H9 (cell line): Measurements from ENCODE around the gene PPP2CA. TPM values are rescaled to one million over a fixed set of nuclear protein-coding genes. Genes with fewer than 3 reads are reported as not detected.

Source experiments
- DNase-seq: peaks from one replicate; pipeline ENCODE4 v3.0.0-alpha.2; 2017
- H2AFZ ChIP-seq: one replicate; pipeline ENCODE4 v1.6.1; 2013; ENCODE audit warnings: mild to moderate bottlenecking, low read length, control low read depth, moderate library complexity
- H2AK5ac ChIP-seq: 2 replicates; pipeline ENCODE4 v1.6.1; 2013; ENCODE audit warnings: low read length, control low read depth, mixed read lengths; ENCODE audit not compliant: insufficient read length
- H2BK120ac ChIP-seq: one replicate; pipeline ENCODE4 v1.6.1; 2013; ENCODE audit warnings: low read depth, mild to moderate bottlenecking, low read length, control low read depth, inconsistent platforms; ENCODE audit not compliant: poor library complexity, severe bottlenecking
- H2BK12ac ChIP-seq: 2 replicates; pipeline ENCODE4 v1.6.1; 2013; ENCODE audit warnings: low read length, control low read depth, mixed read lengths, low read depth; ENCODE audit not compliant: insufficient read length
- H2BK15ac ChIP-seq: 2 replicates; pipeline ENCODE4 v1.6.1; 2013; ENCODE audit warnings: low read depth, low read length, control low read depth
- H2BK20ac ChIP-seq: one replicate; pipeline ENCODE4 v1.6.1; 2013; ENCODE audit warnings: low read depth, mild to moderate bottlenecking, low read length, control low read depth, inconsistent platforms; ENCODE audit not compliant: poor library complexity, severe bottlenecking
- H2BK5ac ChIP-seq: 2 replicates; pipeline ENCODE4 v1.6.1; 2013; ENCODE audit warnings: low read length, control low read depth, mixed read lengths; ENCODE audit not compliant: insufficient read length
- H3K14ac ChIP-seq: 2 replicates; pipeline ENCODE4 v1.6.1; 2013; ENCODE audit warnings: low read length, control low read depth; ENCODE audit not compliant: insufficient read depth
- H3K18ac ChIP-seq: 2 replicates; pipeline ENCODE4 v1.6.1; 2013; ENCODE audit warnings: low read depth, mild to moderate bottlenecking, mixed read lengths, low read length, control low read depth; ENCODE audit not compliant: insufficient read length
- H3K23ac ChIP-seq: 2 replicates; pipeline ENCODE4 v1.6.1; 2013; ENCODE audit warnings: low read length, control low read depth, mixed read lengths, low read depth; ENCODE audit not compliant: insufficient read length
- H3K23me2 ChIP-seq: 2 replicates; pipeline ENCODE4 v1.6.1; 2013; ENCODE audit warnings: low read depth, mild to moderate bottlenecking, mixed read lengths, low read length, control low read depth; ENCODE audit not compliant: insufficient read length, poor library complexity, severe bottlenecking
- H3K27ac ChIP-seq: 2 replicates; pipeline ENCODE4 v1.5.1; 2013; ENCODE audit warnings: low read length, control low read depth, mixed read lengths, low read depth; ENCODE audit not compliant: insufficient read length
- H3K27me3 ChIP-seq: 2 replicates; pipeline ENCODE4 v1.6.1; 2013; ENCODE audit warnings: low read length, control low read depth, inconsistent platforms; ENCODE audit not compliant: insufficient read depth
- H3K4ac ChIP-seq: 2 replicates; pipeline ENCODE4 v1.6.1; 2013; ENCODE audit warnings: low read depth, mild to moderate bottlenecking, control low read depth, inconsistent platforms, low read length, moderate library complexity
- H3K4me1 ChIP-seq: 2 replicates; pipeline ENCODE4 v1.6.1; 2013; ENCODE audit warnings: low read length, control low read depth, inconsistent platforms; ENCODE audit not compliant: insufficient read depth
- H3K4me2 ChIP-seq: 2 replicates; pipeline ENCODE4 v1.6.1; 2013; ENCODE audit warnings: low read length, control low read depth, mixed read lengths; ENCODE audit not compliant: insufficient read length, insufficient read depth
- H3K56ac ChIP-seq: 2 replicates; pipeline ENCODE4 v1.6.1; 2013; ENCODE audit warnings: low read depth, mild to moderate bottlenecking, mixed read lengths, low read length, control low read depth; ENCODE audit not compliant: insufficient read length
- H3K79me1 ChIP-seq: 2 replicates; pipeline ENCODE4 v1.6.1; 2013; ENCODE audit warnings: low read depth, mild to moderate bottlenecking, moderate library complexity, low read length, control low read depth, inconsistent platforms; ENCODE audit not compliant: insufficient read depth, poor library complexity, severe bottlenecking
- H3K79me2 ChIP-seq: 2 replicates; pipeline ENCODE4 v1.6.1; 2013; ENCODE audit warnings: low read length, control low read depth, inconsistent platforms; ENCODE audit not compliant: insufficient read depth
- H3K9ac ChIP-seq: 2 replicates; pipeline ENCODE4 v1.6.1; 2013; ENCODE audit warnings: low read length, control low read depth, mixed read lengths; ENCODE audit not compliant: insufficient read length; ENCODE audit errors: extremely low read depth
- H3K9me3 ChIP-seq: one replicate; pipeline ENCODE4 v1.6.1; 2013; ENCODE audit warnings: low read depth, low read length, inconsistent platforms; ENCODE audit not compliant: control insufficient read depth
- H3T11ph ChIP-seq: one replicate; pipeline ENCODE4 v1.6.1; 2013; ENCODE audit warnings: mild to moderate bottlenecking, low read length, control low read depth, inconsistent platforms
- H4K20me1 ChIP-seq: one replicate; pipeline ENCODE4 v1.6.1; 2013; ENCODE audit not compliant: control insufficient read depth, insufficient read length, insufficient read depth
- H4K5ac ChIP-seq: 2 replicates; pipeline ENCODE4 v1.6.1; 2013; ENCODE audit warnings: low read depth, mild to moderate bottlenecking, mixed read lengths, low read length, control low read depth; ENCODE audit not compliant: insufficient read length
- H4K8ac ChIP-seq: replicated peaks from 2 replicates; pipeline ENCODE4 v1.6.1; 2013; ENCODE audit warnings: low read length, control low read depth, mixed read lengths, low read depth; ENCODE audit not compliant: insufficient read length
- H4K91ac ChIP-seq: 2 replicates; pipeline ENCODE4 v1.6.1; 2013; ENCODE audit warnings: low read depth, mild to moderate bottlenecking, moderate library complexity, mixed read lengths, low read length, control low read depth; ENCODE audit not compliant: insufficient read length
- H3K27ac Mint-ChIP-seq, 3 experiments: 2 replicates in 2 of 3; 3 replicates in 1 of 3; pipeline ENCODE4 v1.8.0; 2020 to 2021; ENCODE audit warnings: mixed read lengths in 3 of 3, mild to moderate bottlenecking in 1 of 3, moderate library complexity in 1 of 3
- H3K27me3 Mint-ChIP-seq: 2 replicates; pipeline ENCODE4 v1.8.0; 2021; ENCODE audit warnings: low read depth, mild to moderate bottlenecking, moderate library complexity, mixed read lengths
- H3K36me3 Mint-ChIP-seq, 3 experiments: 2 replicates in 2 of 3; 3 replicates in 1 of 3; pipeline ENCODE4 v1.8.0; 2020 to 2021; ENCODE audit warnings: low read depth in 3 of 3, mixed read lengths in 3 of 3; ENCODE audit not compliant: insufficient read depth in 1 of 3
- H3K4me1 Mint-ChIP-seq, 2 experiments: 2 replicates each; pipeline ENCODE4 v1.8.0; 2020; ENCODE audit warnings: mixed read lengths in 2 of 2
- H3K4me3 Mint-ChIP-seq, 2 experiments: 2 replicates in 1 of 2; 3 replicates in 1 of 2; pipeline ENCODE4 v1.8.0; 2020 to 2021; ENCODE audit warnings: mild to moderate bottlenecking in 2 of 2, mixed read lengths in 2 of 2, moderate library complexity in 1 of 2
- H3K9me3 Mint-ChIP-seq, 2 experiments: 2 replicates in 1 of 2; 3 replicates in 1 of 2; pipeline ENCODE4 v1.8.0; 2020; ENCODE audit warnings: mild to moderate bottlenecking in 2 of 2, mixed read lengths in 2 of 2, moderate library complexity in 1 of 2
- whole genome bisulfite sequencing: extraction: QIAGEN DNeasy Blood & Tissue Kit; methylation state at CpG from one replicate; pipeline ENCODE4 v1.1.7; 2013; ENCODE audit warnings: missing lambda C conversion rate, low lambda C conversion rate, mixed read lengths; ENCODE audit not compliant: insufficient read length; ENCODE audit errors: extremely low coverage; 5-methylcytosine and 5-hydroxymethylcytosine counted together
- total RNA-seq: library from RNA; stranded (reverse); gene quantifications from 2 replicates; pipeline ENCODE4 v1.2.1, GENCODE V29; 2021
- TF ChIP-seq, protein P1 (sequence below): fragments of 200-600 bp; sonication (generic); conservative IDR thresholded peaks from 3 replicates; pipeline ENCODE4 v1.8.0; 2021; ENCODE audit warnings: antibody characterized with exemption, mild to moderate bottlenecking

Gene PPP2CA
- total RNA-seq, 1 experiment from 2014 or later = 244 TPM

DNA sequence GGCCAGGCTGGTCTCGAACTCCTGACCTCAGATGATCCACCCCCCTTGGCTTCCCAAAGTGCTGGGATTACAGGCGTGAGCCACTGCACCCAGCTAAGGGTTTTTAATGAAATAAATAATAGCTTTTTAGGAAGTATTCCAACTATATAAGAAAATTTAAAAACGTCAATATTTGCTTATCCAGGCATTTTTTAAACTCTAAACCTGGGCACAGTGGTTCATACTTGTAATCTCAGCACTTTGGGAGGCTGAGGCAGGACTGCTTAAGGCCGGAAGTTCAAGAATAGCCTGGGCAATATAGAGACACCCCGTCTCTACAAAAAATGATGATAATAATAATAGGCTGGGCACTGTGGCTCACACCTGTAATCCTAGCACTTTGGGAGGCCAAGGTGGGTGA is 63.3 kb downstream of the PPP2CA start:
- H4K20me1 ChIP-seq = no peaks in the 10 kb centered on the region
- H3K4me1 ChIP-seq = no peaks in the 10 kb centered on the region
- H3K23ac ChIP-seq = no peak overlapping the region
- TF ChIP-seq, protein P1, sequence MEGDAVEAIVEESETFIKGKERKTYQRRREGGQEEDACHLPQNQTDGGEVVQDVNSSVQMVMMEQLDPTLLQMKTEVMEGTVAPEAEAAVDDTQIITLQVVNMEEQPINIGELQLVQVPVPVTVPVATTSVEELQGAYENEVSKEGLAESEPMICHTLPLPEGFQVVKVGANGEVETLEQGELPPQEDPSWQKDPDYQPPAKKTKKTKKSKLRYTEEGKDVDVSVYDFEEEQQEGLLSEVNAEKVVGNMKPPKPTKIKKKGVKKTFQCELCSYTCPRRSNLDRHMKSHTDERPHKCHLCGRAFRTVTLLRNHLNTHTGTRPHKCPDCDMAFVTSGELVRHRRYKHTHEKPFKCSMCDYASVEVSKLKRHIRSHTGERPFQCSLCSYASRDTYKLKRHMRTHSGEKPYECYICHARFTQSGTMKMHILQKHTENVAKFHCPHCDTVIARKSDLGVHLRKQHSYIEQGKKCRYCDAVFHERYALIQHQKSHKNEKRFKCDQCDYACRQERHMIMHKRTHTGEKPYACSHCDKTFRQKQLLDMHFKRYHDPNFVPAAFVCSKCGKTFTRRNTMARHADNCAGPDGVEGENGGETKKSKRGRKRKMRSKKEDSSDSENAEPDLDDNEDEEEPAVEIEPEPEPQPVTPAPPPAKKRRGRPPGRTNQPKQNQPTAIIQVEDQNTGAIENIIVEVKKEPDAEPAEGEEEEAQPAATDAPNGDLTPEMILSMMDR = no peak
- Mint-ChIP-seq H3K4me3 (no peak overlapping the region), H3K27ac (no peak overlapping the region), H3K27me3 (no peaks in the 10 kb centered on the region), H3K9me3 (no peaks in the 10 kb centered on the region; a peak in 1 of 5 replicates), H3K4me1 (no peaks in the 10 kb centered on the region), H3K36me3 (peaks cover 60 to 86% (median 70%) of the 10 kb centered on the region in 3 experiments)
- H2AK5ac ChIP-seq = no peak overlapping the region
- H3K9ac ChIP-seq = no peak overlapping the region
- no peak overlapping the region for H2BK15ac ChIP-seq
- no peaks in the 10 kb centered on the region; the same call in 1 of the 2 replicates for H3K79me2 ChIP-seq
- no peak overlapping the region for H3K14ac ChIP-seq
- H3K18ac ChIP-seq = no peak overlapping the region
- H2AFZ ChIP-seq = no peak overlapping the region
- H3K56ac ChIP-seq = no peak overlapping the region
- H4K8ac ChIP-seq = no peak overlapping the region
- no CpG with 5 or more reads among the region's 5 CpGs for WGBS
- no peak overlapping the region for H2BK120ac ChIP-seq
- no peak overlapping the region for H3K27ac ChIP-seq
- no peaks in the 10 kb centered on the region for H3K23me2 ChIP-seq
- H4K91ac ChIP-seq = no peak overlapping the region
- H3T11ph ChIP-seq = no peak overlapping the region
- H3K79me1 ChIP-seq = peaks cover 4% of the 10 kb centered on the region
- H3K4ac ChIP-seq = no peak overlapping the region
- H3K9me3 ChIP-seq = no peaks in the 10 kb centered on the region
- H2BK12ac ChIP-seq = no peak overlapping the region
- no peak for DNase-seq
- H3K4me2 ChIP-seq = no peak overlapping the region
- no peak overlapping the region for H4K5ac ChIP-seq
- H3K27me3 ChIP-seq = no peaks in the 10 kb centered on the region
- H2BK20ac ChIP-seq = no peak overlapping the region
- no peak overlapping the region for H2BK5ac ChIP-seq
